ENCODE data around the gene VSX2.

The VSX2 gene

DNA sequence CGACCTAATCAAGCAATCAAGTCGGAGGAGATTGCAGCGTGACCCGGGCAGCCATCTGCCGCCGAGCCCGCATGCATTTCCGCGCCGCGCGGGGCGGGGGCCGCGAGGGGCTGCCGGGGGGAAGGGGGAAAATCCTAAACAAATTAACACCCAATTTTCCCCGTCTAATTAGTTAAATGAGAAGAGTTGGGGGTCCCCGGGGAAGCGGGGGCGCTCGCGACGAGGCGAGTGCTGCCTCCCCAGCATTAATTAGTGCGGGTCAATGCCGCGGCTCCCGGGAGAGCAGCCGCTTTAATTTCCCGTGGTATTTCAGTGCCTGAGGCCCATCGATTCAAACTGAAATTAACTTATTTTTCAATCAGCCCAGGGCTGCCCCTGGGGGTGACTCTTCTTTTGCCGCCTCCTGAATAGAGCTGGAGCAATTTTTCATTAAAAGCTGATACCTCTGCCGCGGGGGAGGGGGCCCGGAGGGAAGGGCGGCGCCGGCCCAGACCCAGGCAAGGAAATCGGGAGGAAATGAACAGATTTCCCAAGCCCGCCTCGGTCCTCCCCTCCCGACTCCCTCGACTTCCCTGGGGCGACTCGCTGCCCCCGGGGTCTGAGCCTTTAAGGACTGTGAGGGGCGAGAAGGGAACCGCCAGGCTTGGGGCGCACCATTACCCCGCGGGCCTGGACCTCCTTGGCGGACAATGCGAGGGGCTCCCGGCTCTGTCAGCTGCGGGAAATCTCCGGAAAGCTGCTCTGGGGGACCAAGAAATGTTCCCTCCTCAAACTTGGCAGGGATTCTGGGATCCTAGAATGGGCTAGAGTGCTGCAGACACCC is 18.9 kb downstream of the VSX2 start:
- peak overlapping the region; percentile 51 for H3K4me3 ChIP-seq (ENCODE audit: control insufficient read depth, low read depth, low read length)
- no peak for DNase-seq (ENCODE audit: low read depth)
- TF ChIP-seq, protein P1, sequence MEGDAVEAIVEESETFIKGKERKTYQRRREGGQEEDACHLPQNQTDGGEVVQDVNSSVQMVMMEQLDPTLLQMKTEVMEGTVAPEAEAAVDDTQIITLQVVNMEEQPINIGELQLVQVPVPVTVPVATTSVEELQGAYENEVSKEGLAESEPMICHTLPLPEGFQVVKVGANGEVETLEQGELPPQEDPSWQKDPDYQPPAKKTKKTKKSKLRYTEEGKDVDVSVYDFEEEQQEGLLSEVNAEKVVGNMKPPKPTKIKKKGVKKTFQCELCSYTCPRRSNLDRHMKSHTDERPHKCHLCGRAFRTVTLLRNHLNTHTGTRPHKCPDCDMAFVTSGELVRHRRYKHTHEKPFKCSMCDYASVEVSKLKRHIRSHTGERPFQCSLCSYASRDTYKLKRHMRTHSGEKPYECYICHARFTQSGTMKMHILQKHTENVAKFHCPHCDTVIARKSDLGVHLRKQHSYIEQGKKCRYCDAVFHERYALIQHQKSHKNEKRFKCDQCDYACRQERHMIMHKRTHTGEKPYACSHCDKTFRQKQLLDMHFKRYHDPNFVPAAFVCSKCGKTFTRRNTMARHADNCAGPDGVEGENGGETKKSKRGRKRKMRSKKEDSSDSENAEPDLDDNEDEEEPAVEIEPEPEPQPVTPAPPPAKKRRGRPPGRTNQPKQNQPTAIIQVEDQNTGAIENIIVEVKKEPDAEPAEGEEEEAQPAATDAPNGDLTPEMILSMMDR (IDR thresholded peaks at IDR 0.05; ENCODE audit: control insufficient read depth, insufficient read depth, low read depth, low read length, missing control alignments), result no peak

DNA sequence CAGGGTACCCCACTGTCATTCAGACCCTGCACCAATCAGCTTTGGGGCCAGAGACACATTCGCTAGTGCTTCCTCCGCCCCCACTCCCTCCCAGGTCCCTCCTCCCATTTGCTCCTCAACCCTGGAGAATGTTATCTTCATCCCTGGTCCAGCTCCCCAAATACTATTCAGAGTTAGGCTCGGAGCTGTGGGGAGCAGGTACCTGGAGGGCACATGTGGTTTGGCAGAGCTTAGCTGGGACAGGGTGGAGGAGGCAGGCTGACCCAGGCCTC is 19.5 kb downstream of the VSX2 start:
- DNase-seq (ENCODE audit: low read depth), result no peak
- H3K4me3 ChIP-seq (ENCODE audit: control insufficient read depth, low read depth, low read length), result no peak overlapping the region
- TF ChIP-seq, protein P1 (IDR thresholded peaks at IDR 0.05; ENCODE audit: control insufficient read depth, insufficient read depth, low read depth, low read length, missing control alignments), result no peak

DNA sequence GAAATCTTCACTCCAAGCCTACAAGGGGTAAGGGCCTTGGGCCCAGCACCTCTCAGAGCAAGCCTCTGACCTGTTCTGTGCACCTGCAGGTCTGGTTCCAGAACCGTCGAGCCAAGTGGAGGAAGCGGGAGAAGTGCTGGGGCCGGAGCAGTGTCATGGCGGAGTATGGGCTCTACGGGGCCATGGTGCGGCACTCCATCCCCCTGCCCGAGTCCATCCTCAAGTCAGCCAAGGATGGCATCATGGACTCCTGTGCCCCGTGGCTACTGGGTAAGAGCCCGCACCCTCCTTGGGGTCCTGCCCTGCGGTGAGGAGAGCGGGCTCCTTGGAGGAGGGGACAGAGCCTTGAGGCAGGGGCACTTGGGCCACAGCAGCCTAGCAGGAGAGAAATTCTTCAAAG is 20.3 kb downstream of the VSX2 start:
- TF ChIP-seq, protein P1 (IDR thresholded peaks at IDR 0.05; ENCODE audit: control insufficient read depth, insufficient read depth, low read depth, low read length, missing control alignments), result no peak
- H3K4me3 ChIP-seq (ENCODE audit: control insufficient read depth, low read depth, low read length), result no peak overlapping the region
- no peak for DNase-seq (ENCODE audit: low read depth)

DNA sequence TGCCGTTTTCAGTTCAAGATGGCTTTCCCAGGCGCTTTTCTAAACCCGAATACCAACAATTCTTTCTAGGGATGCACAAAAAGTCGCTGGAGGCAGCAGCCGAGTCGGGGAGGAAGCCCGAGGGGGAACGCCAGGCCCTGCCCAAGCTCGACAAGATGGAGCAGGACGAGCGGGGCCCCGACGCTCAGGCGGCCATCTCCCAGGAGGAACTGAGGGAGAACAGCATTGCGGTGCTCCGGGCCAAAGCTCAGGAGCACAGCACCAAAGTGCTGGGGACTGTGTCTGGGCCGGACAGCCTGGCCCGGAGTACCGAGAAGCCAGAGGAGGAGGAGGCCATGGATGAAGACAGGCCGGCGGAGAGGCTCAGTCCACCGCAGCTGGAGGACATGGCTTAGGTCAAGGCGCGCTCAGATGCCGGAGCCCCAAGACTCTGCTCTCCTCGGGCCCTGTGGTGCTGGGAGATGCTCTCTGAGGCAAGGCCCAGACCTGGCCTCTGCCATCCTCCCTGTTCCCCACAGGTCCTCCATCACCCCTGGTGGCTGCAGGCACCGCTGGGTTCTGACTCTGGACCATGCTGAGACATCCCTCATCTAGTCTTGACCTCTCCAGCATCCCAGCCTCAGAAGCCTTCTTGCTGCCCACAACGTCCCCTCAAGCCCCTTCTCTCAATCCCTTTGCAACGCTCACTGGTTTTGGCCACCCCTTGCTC is 21.4 kb downstream of the VSX2 start:
- TF ChIP-seq, protein P1 (IDR thresholded peaks at IDR 0.05; ENCODE audit: control insufficient read depth, insufficient read depth, low read depth, low read length, missing control alignments), result no peak
- no peak for DNase-seq (ENCODE audit: low read depth)
- no peak overlapping the region for H3K4me3 ChIP-seq (ENCODE audit: control insufficient read depth, low read depth, low read length)

DNA sequence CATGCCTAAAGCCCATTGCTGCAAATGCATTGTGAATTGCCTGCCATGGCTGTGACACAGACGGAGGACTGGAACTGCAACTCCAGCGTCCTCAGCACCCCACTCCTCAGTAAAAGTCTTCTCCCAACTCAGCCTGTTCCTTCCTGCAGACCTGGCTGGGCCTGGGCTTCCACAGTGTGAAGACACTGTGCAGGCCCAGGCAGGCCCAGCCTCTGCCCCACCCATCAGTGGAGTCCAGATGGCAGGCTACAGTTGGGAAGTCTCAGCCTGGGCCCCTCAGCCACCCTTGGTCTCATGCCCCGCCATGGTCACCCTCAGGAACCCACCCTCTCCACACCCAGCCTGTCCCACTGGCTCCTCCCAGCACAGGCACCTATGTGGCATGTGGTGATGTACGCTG is 22.0 kb downstream of the VSX2 start:
- no peak for DNase-seq (ENCODE audit: low read depth)
- TF ChIP-seq, protein P1 (IDR thresholded peaks at IDR 0.05; ENCODE audit: control insufficient read depth, insufficient read depth, low read depth, low read length, missing control alignments), result no peak
- no peak overlapping the region for H3K4me3 ChIP-seq (ENCODE audit: control insufficient read depth, low read depth, low read length)

DNA sequence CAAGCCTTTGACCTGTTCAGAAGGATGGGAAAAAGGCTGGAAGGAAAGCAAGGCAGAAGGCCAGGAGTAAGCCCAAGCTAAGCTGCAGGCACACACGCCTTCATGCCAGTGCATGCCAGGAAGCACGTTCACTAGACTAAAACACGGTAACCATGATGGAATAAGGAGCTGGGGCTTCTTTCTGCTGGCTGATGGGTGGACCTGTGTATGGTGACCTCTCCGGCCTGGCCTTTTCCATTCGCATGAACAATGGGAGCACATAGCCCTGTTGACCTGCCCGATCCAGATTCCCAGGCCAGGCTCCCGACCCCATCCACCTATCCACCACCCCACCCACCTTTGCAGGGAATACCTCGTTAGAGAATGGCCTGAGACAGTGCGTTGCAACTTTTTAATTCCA is 22.8 kb downstream of the VSX2 start:
- no peak overlapping the region for H3K4me3 ChIP-seq (ENCODE audit: control insufficient read depth, low read depth, low read length)
- DNase-seq (ENCODE audit: low read depth), result no peak
- TF ChIP-seq, protein P1 (IDR thresholded peaks at IDR 0.05; ENCODE audit: control insufficient read depth, insufficient read depth, low read depth, low read length, missing control alignments), result no peak
